GM23338 (cell line): Measurements from ENCODE around the gene PSMB3. TPM values are rescaled to one million over a fixed set of nuclear protein-coding genes. Genes with fewer than 3 reads are reported as not detected.

ENCODE experiments used
- ATAC-seq: fragments of 200-7000 bp; cut with Tn5 transposase; 3 replicates; pipeline ENCODE4 v1.9.1; 2020
- DNase-seq: peaks from one replicate; pipeline ENCODE4 v3.0.0-alpha.2; 2015; ENCODE audit warnings: low spot score
- H2AFZ ChIP-seq: fragments of 200-600 bp; sonication (generic); 2 replicates; pipeline ENCODE4 v1.8.0; 2016; ENCODE audit warnings: antibody characterized with exemption, mild to moderate bottlenecking, moderate library complexity
- H3F3A ChIP-seq: fragments of 200-600 bp; sonication (generic); replicated peaks from 2 replicates; pipeline ENCODE4 v1.8.0; 2017; ENCODE audit warnings: antibody characterized with exemption, mixed run types, low read depth
- H3K27ac ChIP-seq: fragments of 200-600 bp; sonication (generic); 2 replicates; pipeline ENCODE4 v1.6.1; 2016; ENCODE audit warnings: low read depth
- H3K27me3 ChIP-seq: fragments of 200-600 bp; sonication (generic); 2 replicates; pipeline ENCODE4 v1.8.0; 2016; ENCODE audit warnings: mild to moderate bottlenecking, mixed run types, moderate library complexity; ENCODE audit not compliant: insufficient read depth
- H3K36me3 ChIP-seq: fragments of 200-600 bp; sonication (generic); 2 replicates; pipeline ENCODE4 v1.8.0; 2016; ENCODE audit warnings: mild to moderate bottlenecking; ENCODE audit not compliant: insufficient read depth
- H3K4me1 ChIP-seq: fragments of 200-600 bp; sonication (generic); 2 replicates; pipeline ENCODE4 v1.8.0; 2016; ENCODE audit warnings: mild to moderate bottlenecking, moderate library complexity; ENCODE audit not compliant: insufficient read depth
- H3K4me2 ChIP-seq: fragments of 200-600 bp; sonication (generic); 2 replicates; pipeline ENCODE4 v1.7.1; 2017; ENCODE audit warnings: mixed run types
- H3K4me3 ChIP-seq: fragments of 200-600 bp; sonication (generic); 2 replicates; pipeline ENCODE4 v1.6.1; 2016; ENCODE audit warnings: mixed run types
- H3K79me2 ChIP-seq: fragments of 200-600 bp; sonication (generic); replicated peaks from 2 replicates; pipeline ENCODE4 v1.8.0; 2017; ENCODE audit warnings: mild to moderate bottlenecking; ENCODE audit not compliant: insufficient read depth
- H3K9me2 ChIP-seq: fragments of 200-600 bp; sonication (generic); 2 replicates; pipeline ENCODE4 v1.8.0; 2017; ENCODE audit not compliant: insufficient read depth
- H4K20me1 ChIP-seq: fragments of 200-600 bp; sonication (generic); replicated peaks from 2 replicates; pipeline ENCODE4 v1.8.0; 2017; ENCODE audit warnings: mild to moderate bottlenecking; ENCODE audit not compliant: insufficient read depth
- H3K27ac Mint-ChIP-seq: 2 replicates; pipeline ENCODE4 v1.8.0; 2020; ENCODE audit warnings: inconsistent platforms, mild to moderate bottlenecking, moderate library complexity, mixed read lengths
- H3K27me3 Mint-ChIP-seq: 3 replicates; pipeline ENCODE4 v1.8.0; 2022; ENCODE audit warnings: low read depth, mild to moderate bottlenecking, moderate library complexity, mixed read lengths, inconsistent platforms; ENCODE audit not compliant: insufficient read depth, poor library complexity
- H3K36me3 Mint-ChIP-seq: 3 replicates; pipeline ENCODE4 v1.8.0; 2021; ENCODE audit warnings: low read depth, mild to moderate bottlenecking, inconsistent platforms, moderate library complexity, mixed read lengths
- H3K4me1 Mint-ChIP-seq: 3 replicates; pipeline ENCODE4 v1.8.0; 2020; ENCODE audit warnings: mild to moderate bottlenecking, inconsistent platforms, mixed read lengths
- H3K4me3 Mint-ChIP-seq: 3 replicates; pipeline ENCODE4 v1.8.0; 2021; ENCODE audit warnings: moderate library complexity, mild to moderate bottlenecking, inconsistent platforms, mixed read lengths
- H3K9me3 Mint-ChIP-seq: 3 replicates; pipeline ENCODE4 v1.8.0; 2020; ENCODE audit warnings: moderate library complexity, mild to moderate bottlenecking, inconsistent platforms, mixed read lengths
- CREB1 ChIP-seq: fragments of 250-450 bp; sonication (Bioruptor Pico); IDR thresholded peaks from 2 replicates; pipeline ENCODE4 v1.5.0; 2020; ENCODE audit warnings: low read depth, mild to moderate bottlenecking, moderate library complexity
- CTCF ChIP-seq, 2 experiments: fragments of 200-600 bp in 1 of 2; sonication (generic) in 1 of 2; conservative IDR thresholded peaks; 2 replicates each; pipeline versions ENCODE4 v1.5.1 to v1.6.1; 2016 to 2017; ENCODE audit warnings: antibody characterized with exemption in 2 of 2, low read depth in 2 of 2, mild to moderate bottlenecking in 2 of 2, moderate library complexity in 1 of 2
- ETS1 ChIP-seq: IDR thresholded peaks from 2 replicates; pipeline ENCODE4 v1.6.1; 2016; ENCODE audit warnings: antibody characterized with exemption
- EZH2 ChIP-seq: fragments of 200-600 bp; sonication (generic); IDR thresholded peaks from one replicate; pipeline ENCODE4 v1.8.0; 2017; ENCODE audit warnings: antibody characterized with exemption, mild to moderate bottlenecking, low read depth; ENCODE audit not compliant: unreplicated experiment
- EZH2phosphoT487 ChIP-seq: fragments of 200-600 bp; sonication (generic); IDR thresholded peaks from one replicate; pipeline ENCODE4 v1.8.1; 2018; ENCODE audit warnings: antibody characterized with exemption; ENCODE audit not compliant: unreplicated experiment
- JUNB ChIP-seq: IDR thresholded peaks from one replicate; pipeline ENCODE4 v1.6.1; 2016; ENCODE audit warnings: antibody characterized with exemption; ENCODE audit not compliant: unreplicated experiment
- NANOG ChIP-seq: IDR thresholded peaks from 2 replicates; pipeline ENCODE4 v1.6.1; 2016; ENCODE audit warnings: antibody characterized with exemption, borderline replicate concordance
- POLR2AphosphoS5 ChIP-seq: IDR thresholded peaks from 2 replicates; pipeline ENCODE4 v1.6.1; 2016; ENCODE audit warnings: antibody characterized with exemption, low read depth
- REST ChIP-seq: IDR thresholded peaks from one replicate; pipeline ENCODE4 v1.6.1; 2018; ENCODE audit warnings: antibody characterized with exemption; ENCODE audit not compliant: unreplicated experiment
- STAT1 ChIP-seq: IDR thresholded peaks from one replicate; pipeline ENCODE4 v1.6.1; 2016; ENCODE audit warnings: antibody characterized with exemption; ENCODE audit not compliant: unreplicated experiment
- ZNF114 ChIP-seq: fragments of 250-450 bp; sonication (Bioruptor Pico); IDR thresholded peaks from 2 replicates; pipeline ENCODE4 v1.5.0; 2020; ENCODE audit warnings: mild to moderate bottlenecking, moderate library complexity
- ZNF331 ChIP-seq: fragments of 250-450 bp; sonication (Bioruptor Pico); IDR thresholded peaks from 2 replicates; pipeline ENCODE4 v1.5.0; 2020; ENCODE audit warnings: low read depth, mild to moderate bottlenecking, moderate library complexity
- ZNF462 ChIP-seq: fragments of 250-450 bp; sonication (Bioruptor Pico); IDR thresholded peaks from 2 replicates; pipeline ENCODE4 v1.5.0; 2020; ENCODE audit warnings: mild to moderate bottlenecking, moderate library complexity
- polyA plus RNA-seq: library from polyadenylated mRNA; unstranded; fragments of >200 nt; fragmentation: Nextera tagmentation; extraction: Ambion mirVana; gene quantifications from 2 replicates; pipeline ENCODE4 v1.2.1, GENCODE V29; 2016
- total RNA-seq: library from RNA; depleted of rRNA; stranded (reverse); fragments of >200 nt; shearing (Covaris generic); gene quantifications from 2 replicates; pipeline ENCODE4 v1.2.3, GENCODE V29; 2014

PSMB3 gene
- total and polyA plus RNA-seq, 2 experiments from 2014 or later: 250 to 523 TPM

GRCh38 chr17:38740806-38741205 lies 11.7 kb upstream of the PSMB3 start:
- Histone ChIP-seq H3K36me3 (peaks cover 5% of the 10 kb centered on the region), H3K4me3 (no peak overlapping the region), H3K9me2 (no peaks in the 10 kb centered on the region), H4K20me1 (peaks cover 60% of the 10 kb centered on the region), H3K4me1 (peaks cover 24% of the 10 kb centered on the region), H3F3A (0 out of 2 replicates have a peak, but pooled peaks cover 7% of the 10 kb centered on the region), H3K4me2 (no peak overlapping the region), H3K79me2 (peaks cover 59% of the 10 kb centered on the region), H3K27ac (no peak overlapping the region), H2AFZ (no peak overlapping the region), H3K27me3 (no peaks in the 10 kb centered on the region)
- Mint-ChIP-seq H3K4me1 (peaks cover 50% of the 10 kb centered on the region), H3K9me3 (no peaks in the 10 kb centered on the region; the same call in 2 of the 3 replicates), H3K36me3 (peaks cover 68% of the 10 kb centered on the region), H3K27me3 (peaks cover 33% of the 10 kb centered on the region), H3K27ac (0 out of 2 replicates have a peak overlapping the region, but pooled peaks have one; percentile 67), H3K4me3 (no peak overlapping the region)
- DNase-seq (no peak), ATAC-seq (no peak)
- TF ChIP-seq ZNF114 (CRISPR knock-in tag): no peak
- TF ChIP-seq CREB1 (CRISPR knock-in tag): no peak
- TF ChIP-seq STAT1: no peak
- TF ChIP-seq POLR2AphosphoS5: no peak
- TF ChIP-seq NANOG: no peak
- TF ChIP-seq ZNF331 (CRISPR knock-in tag): no peak
- TF ChIP-seq EZH2: no peak
- TF ChIP-seq ETS1: no peak
- no peak for TF ChIP-seq JUNB
- TF ChIP-seq REST: no peak
- TF ChIP-seq EZH2phosphoT487: no peak
- no peak for TF ChIP-seq ZNF462
- no peak for TF ChIP-seq CTCF (conservative IDR thresholded peaks at IDR 0.05; ENCODE audit: low read depth in 2 of 2)
